Upper lobe of right lung (tissue), 1 donor: ENCODE data around the gene DSC3. TPM values are rescaled to one million over a fixed set of nuclear protein-coding genes. Genes with fewer than 3 reads are reported as not detected.

Source experiments
- ATAC-seq: fragments of 200-7000 bp; cut with Tn5 transposase; one replicate; pipeline ENCODE4 v1.9.1; 2020; ENCODE audit warnings: mild to moderate bottlenecking, moderate library complexity
- DNase-seq: peaks from one replicate; pipeline ENCODE4 v3.0.0-alpha.2; 2020
- H3K27ac ChIP-seq: fragments of 200-600 bp; one replicate; pipeline ENCODE4 v1.8.0; 2022
- H3K27me3 ChIP-seq: fragments of 200-600 bp; one replicate; pipeline ENCODE4 v1.8.0; 2022; ENCODE audit warnings: mild to moderate bottlenecking
- H3K36me3 ChIP-seq: fragments of 200-600 bp; one replicate; pipeline ENCODE4 v1.8.0; 2022
- H3K4me1 ChIP-seq: fragments of 200-600 bp; one replicate; pipeline ENCODE4 v1.8.0; 2022
- H3K4me3 ChIP-seq: fragments of 200-600 bp; one replicate; pipeline ENCODE4 v1.8.0; 2022; ENCODE audit warnings: mild to moderate bottlenecking
- H3K9me3 ChIP-seq: fragments of 200-600 bp; one replicate; pipeline ENCODE4 v1.8.0; 2022
- CTCF ChIP-seq: fragments of 200-600 bp; IDR thresholded peaks from one replicate; pipeline ENCODE4 v1.8.0; 2022; ENCODE audit warnings: antibody characterized with exemption
- intact Hi-C: fragments of 100-400 bp; cut with DNase I; formaldehyde crosslinking; loops from one replicate; pipeline ENCODE4 v1.11.0; 2022
- total RNA-seq: library from RNA; stranded (reverse); fragmentation: NEBNext Ultra II Directional; extraction: Animal tissue kit (Norgen Biotek cat#: 25700); gene quantifications from one replicate; pipeline ENCODE4 v1.2.1, GENCODE V29; 2021
- donor health status: DM: no; HTN: yes; CAD: no; lungs with severe emphysema.

The DSC3 gene
- total RNA-seq, 1 donor from 2014 or later = 1.6 TPM

GRCh38 chr18:30944773-30945417 is 97.6 kb downstream of the DSC3 start:
- no peak for ATAC-seq
- no peaks in the 10 kb centered on the region for H3K4me1 ChIP-seq
- no peak for TF ChIP-seq CTCF
- no peak overlapping the region for H3K4me3 ChIP-seq
- H3K27me3 ChIP-seq = no peaks in the 10 kb centered on the region
- DNase-seq = no peak
- no peak overlapping the region for H3K27ac ChIP-seq
- intact Hi-C loops = no loop called here
- H3K9me3 ChIP-seq = no peaks in the 10 kb centered on the region
- no peaks in the 10 kb centered on the region for H3K36me3 ChIP-seq

GRCh38 chr18:30940952-30941539 is 101.5 kb downstream of the DSC3 start:
- Histone ChIP-seq H3K36me3 (no peaks in the 10 kb centered on the region), H3K4me3 (no peak overlapping the region), H3K4me1 (no peaks in the 10 kb centered on the region), H3K27ac (no peak overlapping the region), H3K27me3 (no peaks in the 10 kb centered on the region), H3K9me3 (no peaks in the 10 kb centered on the region)
- intact Hi-C loops = no loop called here
- TF ChIP-seq CTCF = no peak
- ATAC-seq (no peak), DNase-seq (no peak)

Other genes with a start within 250 kb of the DSC3 start
- gene DSC2, start 59.7 kb upstream of the DSC3 start, total RNA-seq = 17.2 TPM
- not detected for gene DSC1, start 120.1 kb upstream of the DSC3 start, total RNA-seq